ENCODE measurements around the gene CACNA2D2.

- TF ChIP-seq, protein P1, sequence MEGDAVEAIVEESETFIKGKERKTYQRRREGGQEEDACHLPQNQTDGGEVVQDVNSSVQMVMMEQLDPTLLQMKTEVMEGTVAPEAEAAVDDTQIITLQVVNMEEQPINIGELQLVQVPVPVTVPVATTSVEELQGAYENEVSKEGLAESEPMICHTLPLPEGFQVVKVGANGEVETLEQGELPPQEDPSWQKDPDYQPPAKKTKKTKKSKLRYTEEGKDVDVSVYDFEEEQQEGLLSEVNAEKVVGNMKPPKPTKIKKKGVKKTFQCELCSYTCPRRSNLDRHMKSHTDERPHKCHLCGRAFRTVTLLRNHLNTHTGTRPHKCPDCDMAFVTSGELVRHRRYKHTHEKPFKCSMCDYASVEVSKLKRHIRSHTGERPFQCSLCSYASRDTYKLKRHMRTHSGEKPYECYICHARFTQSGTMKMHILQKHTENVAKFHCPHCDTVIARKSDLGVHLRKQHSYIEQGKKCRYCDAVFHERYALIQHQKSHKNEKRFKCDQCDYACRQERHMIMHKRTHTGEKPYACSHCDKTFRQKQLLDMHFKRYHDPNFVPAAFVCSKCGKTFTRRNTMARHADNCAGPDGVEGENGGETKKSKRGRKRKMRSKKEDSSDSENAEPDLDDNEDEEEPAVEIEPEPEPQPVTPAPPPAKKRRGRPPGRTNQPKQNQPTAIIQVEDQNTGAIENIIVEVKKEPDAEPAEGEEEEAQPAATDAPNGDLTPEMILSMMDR (IDR thresholded peaks at IDR 0.05), result no peak
- TF ChIP-seq POLR2A (IDR thresholded peaks at IDR 0.05), result no peak
Observed at GRCh38 chr3:50502584-50503423, 630 bp downstream of the CACNA2D2 start.
